ENCODE data around the gene NHSL2.

The NHSL2 gene

GRCh38 chrX:72040506-72040905, 129.9 kb downstream of the NHSL2 start:
- no peak for TF ChIP-seq CTCF (IDR thresholded peaks at IDR 0.05)

- no peak for TF ChIP-seq CTCF (IDR thresholded peaks at IDR 0.05)
These were observed 130.5 kb downstream of the NHSL2 start for GRCh38 chrX:72041176-72041575.

GRCh38 chrX:72041871-72042851, 131.5 kb downstream of the NHSL2 start:
- TF ChIP-seq CTCF (IDR thresholded peaks at IDR 0.05): no peak

GRCh38 chrX:72042852-72043248, 132.2 kb downstream of the NHSL2 start:
- no peak for TF ChIP-seq CTCF (IDR thresholded peaks at IDR 0.05)

- no peak for TF ChIP-seq CTCF (IDR thresholded peaks at IDR 0.05)
These were observed 133.0 kb downstream of the NHSL2 start for GRCh38 chrX:72043636-72044035.

GRCh38 chrX:72045141-72045540, 134.5 kb downstream of the NHSL2 start:
- TF ChIP-seq CTCF (IDR thresholded peaks at IDR 0.05): no peak

- no peak for TF ChIP-seq CTCF (IDR thresholded peaks at IDR 0.05)
These were observed 135.1 kb downstream of the NHSL2 start for GRCh38 chrX:72045552-72046277.
